Prostate gland (tissue), 2 donors: ENCODE measurements around the gene PACC1. TPM values are rescaled to one million over a fixed set of nuclear protein-coding genes. Genes with fewer than 3 reads are reported as not detected.

ENCODE experiments used
- DNase-seq: peaks from one replicate; pipeline ENCODE4 v3.0.0-alpha.2; 2019; ENCODE audit warnings: low spot score
- H3K27ac ChIP-seq, 2 donors: fragments of 200-600 bp; sonication (generic); 2 replicates each; pipeline ENCODE4 v1.5.1; 2017 to 2019
- H3K27me3 ChIP-seq: fragments of 200-600 bp; sonication (generic); replicated peaks from 2 replicates; pipeline ENCODE4 v1.5.1; 2019; ENCODE audit not compliant: insufficient read depth
- H3K36me3 ChIP-seq, 2 donors: fragments of 200-600 bp; sonication (generic); 1 replicate in 1 of 2; 2 replicates in 1 of 2; pipeline versions ENCODE4 v1.5.1 to v1.8.1; 2017 to 2019
- H3K4me1 ChIP-seq: fragments of 200-600 bp; sonication (generic); replicated peaks from 2 replicates; pipeline ENCODE4 v1.5.1; 2019
- H3K4me3 ChIP-seq, 2 donors: fragments of 200-600 bp; sonication (generic); 2 replicates each; pipeline ENCODE4 v1.5.1; 2017 to 2019
- H3K9me3 ChIP-seq: fragments of 200-600 bp; sonication (generic); 2 replicates; pipeline ENCODE4 v1.5.1; 2017
- CTCF ChIP-seq, 4 experiments: fragments of 200-600 bp in 2 of 4; fragments of 450-650 bp in 2 of 4; sonication (generic) in 2 of 4; IDR thresholded peaks; 1 replicate in 3 of 4; 2 replicates in 1 of 4; pipeline ENCODE4 v1.5.1; 2016 to 2019; ENCODE audit warnings: antibody characterized with exemption in 4 of 4, mild to moderate bottlenecking in 2 of 4, moderate library complexity in 2 of 4
- POLR2A ChIP-seq: fragments of 450-650 bp; IDR thresholded peaks from one replicate; pipeline ENCODE4 v1.6.1; 2016; ENCODE audit warnings: antibody characterized with exemption, mild to moderate bottlenecking
- POLR2AphosphoS5 ChIP-seq: sonication (generic); formaldehyde crosslinking; IDR thresholded peaks from one replicate; pipeline ENCODE4 v1.6.1; 2017; ENCODE audit warnings: antibody characterized with exemption
- WGBS: methylation state at CpG from one replicate; pipeline ENCODE4 v1.1.5; 2018; 5-methylcytosine and 5-hydroxymethylcytosine counted together
- intact Hi-C: fragments of 100-400 bp; cut with DNase I; formaldehyde crosslinking; loops from one replicate; pipeline ENCODE4 v1.14.2; 2022
- total RNA-seq, 2 donors: library from RNA; depleted of rRNA; stranded (reverse); fragments of >200 nt; gene quantifications; one replicate each; pipeline ENCODE4 v1.1.0, GENCODE V29; 2016

PACC1 gene
- total RNA-seq, 2 donors from 2014 or later = 5.6 to 6.4 TPM

- DNase-seq = no peak
- TF ChIP-seq CTCF (IDR thresholded peaks at IDR 0.05) = no peak
- TF ChIP-seq POLR2A = no peak
- TF ChIP-seq POLR2AphosphoS5 = no peak
- H3K27me3 ChIP-seq = no peaks in the 10 kb centered on the region
- no peaks in the 10 kb centered on the region for H3K4me1 ChIP-seq
- intact Hi-C loops = loop anchor here (5.0 to 10.0 kb wide), 2 partner anchors 84 to 157 kb away; no protein-coding TSS in a partner anchor
- H3K4me3 ChIP-seq = no peak overlapping the region
- H3K9me3 ChIP-seq = no peaks in the 10 kb centered on the region
- 84% methylated on average over 6 of the region's 6 CpGs for WGBS
- H3K36me3 ChIP-seq = no peaks in the 10 kb centered on the region
- H3K27ac ChIP-seq = no peak overlapping the region
These were observed 37.0 kb upstream of the PACC1 start for GRCh38 chr1:212451416-212452322.

GRCh38 chr1:212450331-212450881, 35.7 kb upstream of the PACC1 start:
- Histone ChIP-seq H3K27me3 (no peaks in the 10 kb centered on the region), H3K36me3 (no peaks in the 10 kb centered on the region), H3K9me3 (no peaks in the 10 kb centered on the region)

GRCh38 chr1:212447478-212447877, 32.8 kb upstream of the PACC1 start:
- Histone ChIP-seq H3K27ac (no peak overlapping the region), H3K36me3 (no peaks in the 10 kb centered on the region), H3K4me1 (no peaks in the 10 kb centered on the region), H3K27me3 (no peaks in the 10 kb centered on the region), H3K4me3 (no peak overlapping the region), H3K9me3 (no peaks in the 10 kb centered on the region)
- no peak for TF ChIP-seq CTCF (IDR thresholded peaks at IDR 0.05)
- TF ChIP-seq POLR2AphosphoS5 = no peak
- TF ChIP-seq POLR2A = no peak
- DNase-seq = no peak
- WGBS = 85% methylated on average over 2 of the region's 2 CpGs
- intact Hi-C loops = no loop called here

More at GRCh38 chr1:212450331-212450881, 35.7 kb upstream of the PACC1 start:
- Histone ChIP-seq H3K27ac (no peak overlapping the region), H3K4me3 (no peak overlapping the region), H3K4me1 (no peaks in the 10 kb centered on the region)
- WGBS = 64% methylated on average over 4 of the region's 4 CpGs
- intact Hi-C loops = loop anchor here (5.0 to 10.0 kb wide), 2 partner anchors 83 to 156 kb away; no protein-coding TSS in a partner anchor
- no peak for TF ChIP-seq CTCF (IDR thresholded peaks at IDR 0.05)
- TF ChIP-seq POLR2A = no peak
- no peak for TF ChIP-seq POLR2AphosphoS5
- no peak for DNase-seq

- Histone ChIP-seq H3K4me3 (no peak overlapping the region), H3K27ac (no peak overlapping the region), H3K4me1 (no peaks in the 10 kb centered on the region), H3K27me3 (no peaks in the 10 kb centered on the region), H3K9me3 (no peaks in the 10 kb centered on the region), H3K36me3 (no peaks in the 10 kb centered on the region)
- no peak for DNase-seq
- TF ChIP-seq CTCF (IDR thresholded peaks at IDR 0.05) = no peak
- no peak for TF ChIP-seq POLR2AphosphoS5
- intact Hi-C loops = no loop called here
- WGBS = 81% methylated on average over 8 of the region's 8 CpGs
These were observed 31.6 kb upstream of the PACC1 start for GRCh38 chr1:212446333-212446732.
